ENCODE data around the gene CNTROB.
A peak's percentile ranks its signal among the peaks of the same experiment; 100 is the strongest.

- peak; percentile 71 for TF ChIP-seq TAF1 (IDR thresholded peaks at IDR 0.05; ENCODE audit: low read depth)
- TF ChIP-seq CTCF (IDR thresholded peaks at IDR 0.05; ENCODE audit: poor library complexity, severe bottlenecking), result no peak
- peak; percentile 67 for TF ChIP-seq MXI1 (conservative IDR thresholded peaks at IDR 0.05; ENCODE audit: poor library complexity, severe bottlenecking)
- TF ChIP-seq SMC3 (conservative IDR thresholded peaks at IDR 0.05; ENCODE audit: poor library complexity), result no peak
- TF ChIP-seq REST (IDR thresholded peaks at IDR 0.05; ENCODE audit: borderline replicate concordance), result peak; percentile 35
- TF ChIP-seq EP300 (conservative IDR thresholded peaks at IDR 0.05; ENCODE audit: poor library complexity, severe bottlenecking), result peak; percentile 35
- no peak for TF ChIP-seq EZH2 (IDR thresholded peaks at IDR 0.05; ENCODE audit: borderline replicate concordance, insufficient read depth, low read length, poor library complexity, severe bottlenecking)
Observed at GRCh38 chr17:7885367-7886226, 46.4 kb upstream of the CNTROB start.

Data from neural cell (in vitro differentiated cells).